HG02840 (cell line): ENCODE measurements around the gene CLDN6.

Experiments used
- ATAC-seq: cut with Tn5 transposase; IDR thresholded peaks from one replicate; pipeline ENCODE4 v1.9.1; 2021; ENCODE audit warnings: mild to moderate bottlenecking, moderate library complexity, moderate number of reproducible peaks; ENCODE audit not compliant: unreplicated experiment, low FRiP score

CLDN6 gene

DNA sequence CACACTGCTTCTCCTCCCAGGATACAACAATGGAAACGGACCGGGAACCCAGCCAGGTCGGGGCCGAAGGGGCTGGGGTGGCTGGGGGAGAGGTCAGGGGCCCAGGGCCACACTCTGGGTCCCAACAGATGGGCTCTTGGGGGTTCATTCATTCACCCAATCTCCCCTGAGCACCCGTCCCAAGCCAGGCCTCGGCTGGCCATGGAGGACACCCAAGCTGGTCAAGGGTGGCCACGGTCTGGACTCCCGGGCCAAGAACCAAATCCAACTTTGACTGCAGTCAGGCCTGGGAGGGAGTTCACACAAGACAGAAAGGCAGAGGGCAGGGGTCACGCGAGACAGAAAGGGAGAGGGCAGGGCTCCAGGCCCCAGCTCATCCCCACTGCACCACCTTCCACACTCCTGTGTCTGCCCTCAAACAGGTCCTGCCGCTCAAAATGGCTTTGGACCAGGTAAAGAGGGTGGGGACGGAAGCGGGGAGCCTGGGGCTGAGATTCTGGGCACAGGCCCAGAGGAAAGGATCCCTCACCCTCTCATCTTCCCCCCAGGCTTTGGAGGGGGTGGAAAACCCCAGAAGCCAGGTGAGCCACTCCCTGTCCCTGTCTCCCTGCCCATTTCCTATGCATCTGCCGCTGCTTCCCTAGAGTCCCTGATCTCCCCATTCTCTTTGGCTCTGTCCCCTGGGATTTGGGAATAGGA lies 25.5 kb downstream of the CLDN6 start:
- ATAC-seq = no peak

DNA sequence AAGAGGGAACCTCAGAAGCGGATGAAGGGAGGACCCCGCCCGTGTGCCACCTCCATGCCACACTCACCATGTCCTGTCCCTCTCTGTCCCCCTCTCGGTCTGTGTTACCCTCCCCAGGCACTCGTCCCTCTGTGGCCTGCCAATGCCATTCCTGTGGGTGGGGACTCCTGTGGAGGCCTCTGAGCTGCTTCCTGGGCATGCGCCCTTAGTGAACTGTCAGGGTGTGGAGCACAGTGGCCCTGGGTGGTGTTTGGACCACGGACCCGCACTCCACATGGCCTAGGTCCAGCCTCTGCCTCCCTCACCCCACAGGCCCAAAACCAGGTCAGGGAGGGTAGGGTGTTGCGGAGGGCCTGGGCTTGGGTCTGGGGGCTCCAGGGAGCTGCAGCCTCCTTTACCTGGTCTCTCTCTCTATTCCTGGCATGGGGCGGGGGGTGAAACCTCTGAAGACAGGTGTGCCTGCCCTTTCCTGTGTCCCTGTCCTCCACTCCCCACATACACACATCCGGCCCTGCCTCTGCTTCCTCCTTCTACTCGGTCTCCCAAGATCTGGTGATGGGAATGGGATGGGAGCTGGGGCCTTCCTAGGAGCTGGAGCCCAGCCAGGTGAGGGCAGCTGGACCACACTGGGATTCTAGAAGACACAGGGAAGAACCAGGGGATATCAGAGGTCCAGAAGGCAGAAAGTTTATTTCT lies 26.3 kb downstream of the CLDN6 start:
- no peak for ATAC-seq

DNA sequence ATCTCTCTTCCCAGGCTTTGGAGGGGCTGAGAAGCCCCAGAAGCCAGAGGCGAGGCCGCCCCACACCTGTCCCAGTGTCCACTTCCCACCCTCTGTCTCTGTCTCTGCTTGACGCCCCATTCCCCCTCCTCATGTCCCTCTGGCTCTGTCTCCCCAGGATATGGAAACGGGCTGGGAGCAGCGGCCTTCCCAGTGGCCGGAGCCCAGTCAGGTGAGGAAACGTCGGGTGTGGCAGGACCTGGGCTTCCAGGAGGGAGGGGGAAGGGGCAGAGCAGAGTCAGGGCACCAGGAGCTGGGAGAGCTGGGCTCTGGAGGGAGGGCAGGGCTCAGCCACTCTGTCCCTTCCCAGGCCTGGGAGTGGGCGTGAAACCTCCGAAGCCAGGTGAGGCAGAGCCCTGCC lies 27.1 kb downstream of the CLDN6 start:
- no peak for ATAC-seq

DNA sequence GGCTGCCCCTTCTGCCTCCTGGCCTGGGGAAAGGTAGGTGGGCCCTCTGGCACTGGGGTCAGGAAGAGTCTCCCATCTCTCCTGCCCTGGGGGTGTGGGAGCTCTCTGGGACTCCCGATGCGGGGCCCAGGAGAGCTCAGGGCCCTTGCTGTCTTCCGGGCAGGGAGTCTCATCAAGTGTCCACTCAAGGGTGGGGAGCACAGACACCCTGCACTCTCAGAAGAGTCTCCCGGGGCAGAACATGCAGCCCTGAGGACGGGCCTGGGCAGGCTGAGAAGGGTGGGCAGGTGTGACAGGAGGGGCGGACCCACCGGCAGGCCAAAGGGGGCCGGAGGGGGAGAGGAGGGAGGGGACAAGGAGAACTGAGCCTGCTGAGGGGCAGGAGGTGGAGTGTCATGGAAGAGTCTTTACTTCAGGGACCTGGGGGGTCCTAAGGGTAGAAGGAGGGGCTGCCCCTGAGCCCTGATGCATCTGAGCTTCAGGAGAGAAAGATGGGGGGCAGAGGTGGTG lies 29.3 kb downstream of the CLDN6 start:
- no peak for ATAC-seq

DNA sequence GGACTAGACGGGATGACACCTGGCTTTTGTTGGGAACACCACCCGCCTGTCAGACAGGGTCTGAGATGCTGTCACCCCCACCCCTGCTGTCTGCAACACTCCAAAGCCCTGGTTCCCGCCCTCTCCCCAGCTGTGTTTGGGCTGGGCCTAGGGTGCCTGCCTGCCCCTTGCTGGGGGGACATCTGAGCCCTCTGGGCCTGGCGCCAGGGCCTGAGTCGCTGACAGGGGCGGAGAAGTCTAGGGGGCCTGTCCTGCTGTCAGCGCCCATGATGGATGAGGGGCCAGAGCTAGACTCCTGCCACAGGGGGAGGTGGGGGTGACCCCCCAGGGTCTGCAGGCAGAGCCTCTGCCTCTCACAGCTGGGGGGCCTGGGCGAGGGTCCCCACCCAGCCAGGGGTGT lies 30.1 kb downstream of the CLDN6 start:
- ATAC-seq = no peak

DNA sequence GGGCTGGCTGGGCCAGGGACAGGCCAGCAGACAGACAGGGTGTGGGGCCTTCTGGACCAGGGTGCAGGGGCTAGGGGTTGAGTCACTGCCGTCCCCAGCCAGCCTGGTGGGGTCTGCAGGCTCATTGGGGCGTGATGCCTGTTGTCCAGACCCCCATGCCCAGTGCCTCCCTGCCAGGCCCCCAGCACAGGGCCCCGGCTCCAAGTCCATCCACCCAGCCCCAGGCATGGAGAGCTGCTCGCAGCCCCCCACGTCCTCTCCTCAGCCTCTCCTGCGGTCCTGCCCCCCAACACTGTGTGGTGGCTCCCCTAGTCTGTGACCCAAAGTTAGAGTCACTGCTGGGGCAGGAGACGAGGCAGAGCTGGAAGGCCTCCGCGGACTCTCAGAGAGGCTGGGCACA lies 30.7 kb downstream of the CLDN6 start:
- ATAC-seq = no peak

DNA sequence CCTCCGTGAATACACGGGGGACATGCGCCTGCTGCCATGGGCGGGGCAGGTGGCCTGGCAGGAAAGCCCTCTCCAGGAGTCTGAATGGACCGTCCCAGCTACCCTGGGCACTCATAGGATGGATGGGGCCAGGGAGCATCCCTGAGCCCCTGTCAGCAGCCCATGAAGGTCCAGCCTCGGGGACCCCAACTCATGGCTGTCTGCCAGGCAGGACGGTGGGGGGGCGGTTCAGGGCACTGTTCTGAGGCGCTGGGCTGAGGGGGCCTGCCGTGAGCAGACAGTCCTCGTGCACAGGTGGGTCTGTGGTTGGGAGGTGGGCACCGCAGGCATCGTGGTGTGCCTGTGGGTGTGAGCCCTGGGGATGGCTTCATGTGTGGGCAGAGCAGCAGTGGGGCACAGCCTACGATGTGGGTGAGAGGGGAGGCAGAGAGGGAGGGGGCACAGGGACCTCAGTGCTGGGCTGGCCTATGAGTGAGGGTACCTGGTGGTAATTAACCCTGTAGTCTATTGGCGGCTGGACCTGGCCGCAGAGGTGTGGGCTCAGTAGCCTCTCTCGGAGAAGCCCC lies 31.3 kb downstream of the CLDN6 start:
- no peak for ATAC-seq

DNA sequence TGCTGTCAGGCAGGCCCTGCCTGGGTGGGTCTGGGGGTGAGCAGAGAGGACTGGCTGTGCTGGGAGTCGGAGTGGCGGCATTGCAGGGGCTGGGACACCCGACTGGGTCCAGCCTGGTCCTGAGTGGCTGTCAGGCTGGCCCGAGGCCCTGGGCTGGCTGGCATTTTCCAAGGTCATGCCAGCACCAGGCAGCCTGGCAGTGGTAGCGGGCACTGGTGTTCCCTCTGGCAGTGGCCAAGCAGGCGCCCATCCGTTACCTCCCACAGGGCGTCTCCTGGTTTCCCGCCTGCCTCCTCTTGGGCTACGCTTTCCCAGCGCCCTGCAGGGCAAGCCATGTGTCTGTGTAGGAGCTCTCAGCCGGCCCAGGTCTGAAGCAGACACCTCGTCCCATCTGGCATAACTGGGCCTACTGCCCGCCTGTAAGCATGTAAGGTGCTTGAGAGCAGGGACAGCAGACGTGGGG lies 32.1 kb downstream of the CLDN6 start:
- ATAC-seq = no peak

DNA sequence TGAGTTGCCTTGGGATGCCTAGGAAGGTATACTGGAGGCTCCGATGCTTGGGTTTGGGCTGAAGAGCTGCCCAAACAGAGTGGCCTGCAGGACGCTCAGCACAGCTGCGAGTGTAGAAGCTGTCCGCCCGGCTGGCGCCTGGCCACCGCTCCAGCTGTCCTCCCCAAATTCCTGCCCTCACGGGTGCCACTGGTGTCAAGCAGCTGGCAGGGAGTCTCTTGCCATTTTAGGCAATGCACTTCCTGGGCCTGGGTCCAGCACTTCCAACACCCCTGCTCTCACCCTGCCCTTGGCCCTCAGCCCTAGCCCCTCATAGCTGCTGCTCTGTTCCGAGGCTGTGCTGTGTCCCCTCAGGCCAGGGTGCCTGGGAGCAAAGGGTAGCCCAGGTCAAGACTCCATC lies 32.5 kb downstream of the CLDN6 start:
- ATAC-seq = no peak

DNA sequence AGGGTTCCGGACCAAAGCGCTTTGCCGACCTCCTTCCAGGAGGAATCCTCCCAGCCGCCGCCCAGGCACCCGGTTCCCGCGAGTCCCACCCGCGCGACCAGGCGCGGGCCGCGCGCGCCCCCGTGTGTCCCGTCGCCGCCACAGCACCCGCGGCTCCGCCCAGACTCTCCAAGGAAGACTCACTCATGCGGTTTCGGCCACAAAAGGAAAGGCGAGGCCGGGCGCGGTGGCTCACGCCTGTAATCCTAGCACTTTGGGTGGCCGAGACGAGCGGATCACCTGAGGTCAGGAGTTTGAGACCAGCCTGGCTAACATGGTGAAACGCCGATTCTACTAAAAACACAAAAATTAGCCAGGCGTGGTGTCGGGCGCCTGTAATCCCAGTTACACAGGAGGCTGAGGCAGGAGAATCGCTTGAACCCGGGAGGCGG lies 34.3 kb downstream of the CLDN6 start:
- ATAC-seq = no peak

DNA sequence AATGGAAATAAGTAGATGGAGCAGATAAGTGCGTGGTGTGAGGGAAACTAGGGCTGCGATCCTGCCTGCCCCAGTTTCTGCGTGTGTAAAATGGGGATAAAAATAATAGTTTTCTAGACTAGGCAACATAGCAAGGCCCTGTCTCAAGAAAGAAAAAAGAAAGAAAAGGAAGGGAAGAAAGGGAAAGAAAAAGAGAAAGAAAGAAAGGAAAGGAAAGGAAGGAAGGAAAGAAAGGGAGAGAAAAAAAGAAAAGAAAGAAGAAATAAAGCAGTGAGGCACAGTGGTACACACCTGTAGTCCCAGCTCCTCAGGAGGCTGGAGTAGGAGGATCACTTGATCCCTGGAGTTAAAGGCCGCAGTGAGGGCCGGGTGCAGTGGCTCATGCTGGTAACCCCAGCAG lies 35.6 kb downstream of the CLDN6 start:
- ATAC-seq = no peak

DNA sequence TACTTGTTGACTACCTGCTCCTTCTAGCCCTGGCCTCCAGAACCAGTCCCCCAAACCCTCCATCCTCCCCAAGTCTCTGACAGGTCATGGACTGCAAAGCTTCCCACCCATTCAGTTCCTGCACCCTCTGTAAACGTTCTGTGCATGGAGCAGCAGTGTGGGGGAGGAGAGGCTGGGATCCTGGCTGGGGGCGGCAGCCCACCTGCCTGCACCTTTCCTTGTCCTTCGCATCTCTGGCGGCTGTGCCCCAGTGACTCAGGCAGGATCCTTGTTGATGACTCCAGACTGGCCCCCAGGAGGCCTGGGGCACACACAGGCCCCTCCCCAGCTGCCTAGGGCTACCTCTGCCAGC lies 36.1 kb downstream of the CLDN6 start:
- ATAC-seq = no peak

DNA sequence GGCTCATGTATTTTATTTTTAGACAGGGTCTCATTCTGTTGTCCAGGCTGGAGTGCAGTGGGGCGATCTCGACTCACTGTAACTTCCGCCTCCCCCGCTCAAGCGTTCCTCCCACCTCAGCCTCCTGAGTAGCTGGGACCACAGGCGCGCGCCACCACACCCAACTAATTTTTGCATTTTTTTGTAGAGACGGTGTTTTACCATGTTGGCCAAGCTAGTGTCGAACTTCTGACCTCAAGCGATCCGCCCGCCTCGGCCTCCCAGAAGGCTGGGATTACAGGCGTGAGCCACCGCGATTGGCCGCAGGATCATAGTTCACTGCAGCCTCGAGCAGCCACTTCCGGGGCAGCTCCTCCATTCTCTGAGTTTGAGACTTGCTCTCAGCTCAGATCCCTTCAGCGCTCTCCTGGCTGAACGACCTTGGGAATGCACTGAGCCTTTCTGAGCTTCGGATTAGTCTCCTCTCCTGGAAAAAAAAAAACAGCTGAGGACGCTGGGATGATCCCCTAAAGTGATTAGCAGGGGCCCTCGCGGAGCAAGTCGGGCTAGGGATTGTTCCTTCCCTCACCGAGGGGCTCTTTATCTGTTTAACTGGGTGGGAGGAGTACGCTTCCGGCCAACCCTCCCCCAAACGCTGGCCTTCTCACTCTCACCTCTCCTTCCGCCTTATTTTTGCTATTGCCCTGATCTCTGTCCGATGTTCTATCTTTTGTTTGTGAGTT lies 36.6 kb downstream of the CLDN6 start:
- ATAC-seq = no peak

DNA sequence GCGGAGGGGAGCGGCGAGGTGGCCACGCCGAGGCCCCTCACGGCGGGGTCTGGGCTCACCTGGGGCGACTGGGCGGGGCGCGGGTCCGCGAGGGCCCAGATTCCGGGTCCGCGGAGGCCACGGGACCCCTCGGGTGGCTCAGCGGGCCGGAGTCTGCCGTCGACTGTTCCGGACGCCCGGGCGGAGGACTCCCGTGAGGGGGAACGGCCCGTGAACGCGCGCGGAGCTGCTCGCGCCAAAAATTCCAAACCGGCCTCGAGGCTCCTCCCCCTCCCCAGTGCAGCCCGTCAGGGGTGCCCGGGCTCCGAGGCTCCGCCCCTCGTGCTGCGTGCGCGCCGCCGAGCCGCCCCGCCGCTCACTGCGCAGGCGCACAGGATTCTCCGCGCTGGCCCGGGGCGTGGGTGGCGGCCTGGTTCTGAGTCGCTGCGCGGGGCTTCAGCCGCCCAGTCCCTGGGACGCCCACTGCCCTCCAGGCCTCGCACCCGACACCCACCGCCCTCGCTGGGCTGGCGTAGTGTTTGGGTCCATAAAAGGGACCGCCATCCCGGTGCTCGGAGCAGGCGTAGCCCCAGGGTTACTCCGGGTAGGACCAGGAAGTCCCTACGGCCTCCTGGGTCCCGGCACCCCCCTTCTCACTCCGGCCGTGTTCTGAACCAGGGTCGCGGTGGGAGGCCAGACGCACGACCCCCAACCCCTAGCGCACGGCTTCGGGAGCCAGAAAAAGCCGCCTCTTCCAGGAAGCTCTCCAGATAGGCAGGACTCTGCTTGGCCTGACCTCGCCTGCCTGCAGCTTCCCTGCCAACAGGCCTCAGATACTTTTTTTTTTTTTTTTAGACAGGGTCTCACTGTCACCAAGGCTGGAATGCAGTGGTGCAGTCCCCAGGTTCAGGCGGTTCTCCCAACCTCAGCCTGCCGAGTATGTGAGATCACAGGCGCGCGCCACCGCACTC lies 37.5 kb downstream of the CLDN6 start, which contains the start of gene PKMYT1:
Gene PKMYT1, minus strand, starts transcription at position 220 of the 950 bp plus-strand sequence. CDS start 789 bp downstream, outside the sequence.
- ATAC-seq = peak; percentile 71

DNA sequence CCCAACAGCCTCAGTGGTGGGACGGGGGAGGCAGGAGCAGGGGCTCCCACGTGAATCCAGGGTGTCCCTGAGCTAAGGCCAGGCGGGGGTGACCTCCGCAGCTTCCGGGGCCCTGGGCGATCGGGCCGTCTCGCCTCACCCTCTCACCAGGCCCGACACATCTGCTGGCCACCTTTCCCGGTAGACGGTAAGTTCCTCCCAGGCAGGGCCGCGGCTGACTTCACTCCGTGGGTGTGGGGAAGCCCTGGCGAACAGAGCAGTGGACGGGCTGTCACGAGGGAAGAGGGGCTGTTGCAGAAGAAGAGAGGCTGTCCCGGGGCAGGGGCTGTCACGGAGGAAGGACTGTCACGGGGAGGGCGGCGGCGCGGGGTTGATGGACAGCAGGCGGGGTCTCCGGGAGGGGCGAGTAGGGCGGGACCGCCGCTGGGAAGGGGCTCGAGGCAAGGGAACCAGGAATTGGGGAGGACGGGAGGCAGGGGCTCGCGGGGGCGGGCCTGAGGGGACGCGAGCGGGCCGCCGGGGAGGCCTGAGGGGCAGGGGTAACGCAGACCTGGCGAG lies 38.2 kb downstream of the CLDN6 start:
- ATAC-seq = peak; percentile 1

DNA sequence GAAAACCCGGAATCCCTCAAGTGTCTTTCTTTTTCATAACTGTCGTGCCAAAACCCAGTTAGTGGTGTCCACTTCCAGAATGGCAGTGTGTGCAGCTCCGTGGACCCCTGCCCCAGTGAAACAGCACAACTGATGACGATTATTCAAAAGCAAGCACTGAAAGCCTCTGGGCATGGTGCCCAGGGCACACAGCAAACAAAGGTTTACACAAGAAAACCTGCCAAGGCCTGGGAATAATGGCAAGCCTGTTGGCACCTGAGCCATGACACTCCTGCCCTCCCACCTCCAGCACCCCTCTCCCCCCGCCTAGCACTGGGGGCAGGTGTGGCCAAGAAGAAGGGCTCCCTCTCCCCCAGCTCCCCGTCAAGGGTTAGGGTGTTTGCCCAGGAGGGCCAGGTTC lies 40.5 kb downstream of the CLDN6 start:
- no peak for ATAC-seq

DNA sequence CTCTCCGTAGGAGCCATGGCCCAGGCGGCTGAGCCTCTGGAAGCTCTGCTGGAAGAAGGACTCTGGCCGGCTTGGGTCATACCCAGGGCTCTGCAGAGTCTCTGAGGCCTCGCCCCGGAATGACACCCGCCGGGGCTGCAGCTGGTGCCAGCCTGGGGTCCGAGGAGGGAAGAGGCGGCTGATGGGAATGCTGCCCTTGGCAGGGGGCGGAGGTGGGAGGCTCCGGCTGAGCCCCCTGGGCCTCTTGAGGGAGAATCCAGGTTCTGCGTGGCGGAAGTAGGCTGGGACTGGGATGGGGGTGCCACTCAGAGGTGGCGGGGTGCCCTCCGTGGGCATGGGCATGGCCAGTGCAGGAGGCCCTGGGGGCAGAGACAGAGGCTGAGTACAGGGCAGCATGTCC lies 41.3 kb downstream of the CLDN6 start:
- ATAC-seq = no peak

DNA sequence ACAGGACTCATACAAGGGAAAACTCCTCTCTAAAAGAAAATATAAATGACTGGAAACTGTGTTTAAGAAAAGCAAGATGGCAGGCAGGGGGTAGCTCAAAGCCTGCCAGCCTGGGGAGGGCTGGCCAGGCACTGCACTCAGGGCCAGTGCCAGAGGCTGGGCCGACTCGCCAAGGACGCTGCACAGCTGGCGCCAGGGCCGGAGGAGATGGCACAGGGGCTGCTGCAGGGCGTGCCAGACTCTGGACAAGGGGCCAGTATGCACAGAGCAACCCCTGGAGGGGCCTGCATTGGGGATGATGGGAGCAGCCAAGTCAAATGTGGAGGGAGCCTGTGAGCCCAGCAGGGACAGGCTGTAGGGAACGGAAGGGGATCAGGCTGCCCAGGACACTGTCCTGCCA lies 41.8 kb downstream of the CLDN6 start:
- no peak for ATAC-seq

DNA sequence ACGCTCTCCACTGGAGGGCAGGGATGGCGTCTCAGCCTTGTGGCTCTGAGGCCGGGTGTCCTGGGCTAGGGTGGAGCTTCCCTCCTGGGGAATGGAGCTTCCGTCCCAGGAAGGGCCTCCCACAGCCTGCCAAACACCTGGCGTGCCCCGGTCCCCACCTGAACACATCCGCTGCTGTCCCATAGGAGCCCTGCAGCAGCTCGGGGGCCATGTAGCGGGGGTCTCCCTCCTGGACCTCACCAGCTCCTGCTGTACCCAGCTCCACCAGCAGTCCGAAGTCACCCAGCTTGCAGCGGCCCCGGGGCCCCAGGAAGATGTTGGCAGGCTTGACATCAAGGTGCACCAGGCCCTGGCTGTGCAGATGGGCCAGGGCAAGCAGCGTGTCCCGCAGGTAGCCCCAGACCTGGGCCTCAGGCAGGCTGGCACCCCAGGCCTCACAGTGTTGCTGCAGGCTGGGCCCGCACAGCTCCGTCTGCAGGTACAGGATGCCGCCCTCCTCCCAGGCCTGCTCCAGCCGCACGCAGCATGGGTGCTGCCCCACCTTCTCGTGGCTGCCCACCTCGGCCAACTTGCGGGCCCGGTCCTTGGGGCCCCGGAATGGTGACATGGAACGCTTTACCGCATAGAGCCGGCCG lies 42.7 kb downstream of the CLDN6 start:
- ATAC-seq = no peak
